Tongue (tissue), 2 donors: ENCODE data around the gene TMPRSS3. TPM values are rescaled to one million over a fixed set of nuclear protein-coding genes. Genes with fewer than 3 reads are reported as not detected.

Experiments used
- DNase-seq: peaks from one replicate; pipeline ENCODE4 v3.0.0-alpha.2; 2015
- total RNA-seq: library from RNA; depleted of rRNA; stranded (reverse); fragments of >200 nt; gene quantifications from one replicate; pipeline ENCODE4 v1.2.3, GENCODE V29; 2014

The TMPRSS3 gene
- total RNA-seq = 0.21 TPM

- DNase-seq = no peak
Observed at GRCh38 chr21:42395905-42396651, at the start of gene TMPRSS3. Gene TMPRSS3, minus strand, starts transcription at chr21:42396052. Its CDS starts 635 bp downstream, at chr21:42395417.

GRCh38 chr21:42445311-42445710, 49.5 kb upstream of the TMPRSS3 start:
- no peak for DNase-seq

GRCh38 chr21:42444745-42445059, 48.9 kb upstream of the TMPRSS3 start:
- no peak for DNase-seq

GRCh38 chr21:42443876-42444744, 48.3 kb upstream of the TMPRSS3 start:
- DNase-seq = no peak

GRCh38 chr21:42443181-42443785, 47.4 kb upstream of the TMPRSS3 start:
- DNase-seq = no peak

- DNase-seq = no peak
Observed at GRCh38 chr21:42441963-42442362, 46.1 kb upstream of the TMPRSS3 start.

GRCh38 chr21:42440187-42440792, 44.4 kb upstream of the TMPRSS3 start:
- no peak for DNase-seq

GRCh38 chr21:42439284-42440186, 43.7 kb upstream of the TMPRSS3 start:
- no peak for DNase-seq

- DNase-seq = no peak
Observed at GRCh38 chr21:42438316-42439205, 42.7 kb upstream of the TMPRSS3 start.

- peak; percentile 48 for DNase-seq
Observed at GRCh38 chr21:42437786-42438185, 41.9 kb upstream of the TMPRSS3 start.

- no peak for DNase-seq
Observed at GRCh38 chr21:42436914-42437313, 41.1 kb upstream of the TMPRSS3 start.

GRCh38 chr21:42435833-42436232, 40.0 kb upstream of the TMPRSS3 start:
- DNase-seq = no peak

- no peak for DNase-seq
Observed at GRCh38 chr21:42435401-42435800, 39.5 kb upstream of the TMPRSS3 start.

- no peak for DNase-seq
Observed at GRCh38 chr21:42434884-42435283, 39.0 kb upstream of the TMPRSS3 start.

- DNase-seq = no peak
Observed at GRCh38 chr21:42433946-42434551, 38.2 kb upstream of the TMPRSS3 start.

GRCh38 chr21:42432695-42433094, 36.8 kb upstream of the TMPRSS3 start:
- DNase-seq = no peak

GRCh38 chr21:42431196-42431595, 35.3 kb upstream of the TMPRSS3 start:
- DNase-seq = no peak

- DNase-seq = no peak
Observed at GRCh38 chr21:42430521-42430920, 34.7 kb upstream of the TMPRSS3 start.

- peak; percentile 36 for DNase-seq
Observed at GRCh38 chr21:42429856-42430255, 34.0 kb upstream of the TMPRSS3 start.

GRCh38 chr21:42429021-42429420, 33.2 kb upstream of the TMPRSS3 start:
- DNase-seq = no peak
